HFFc6 (cell line): Measurements from ENCODE around the gene RASSF1. TPM values are rescaled to one million over a fixed set of nuclear protein-coding genes. Genes with fewer than 3 reads are reported as not detected.
"Not testable (repeated sequence)": the region's sequence is repeated elsewhere in the genome, so short reads cannot be mapped to it uniquely, and the experiment has no call there.

Source experiments
- DNase-seq: peaks from one replicate; pipeline ENCODE4 v3.0.0-alpha.2; 2018
- H3K27ac Mint-ChIP-seq: 2 replicates; pipeline ENCODE4 v1.8.0; 2020; ENCODE audit warnings: mild to moderate bottlenecking, mixed read lengths
- H3K27me3 Mint-ChIP-seq: 2 replicates; pipeline ENCODE4 v1.8.0; 2021; ENCODE audit warnings: mild to moderate bottlenecking, moderate library complexity, mixed read lengths; ENCODE audit not compliant: insufficient read depth
- H3K36me3 Mint-ChIP-seq: 2 replicates; pipeline ENCODE4 v1.8.0; 2021; ENCODE audit warnings: low read depth, mixed read lengths
- H3K4me1 Mint-ChIP-seq: 2 replicates; pipeline ENCODE4 v1.8.0; 2020; ENCODE audit warnings: low read depth, mixed read lengths
- H3K4me3 Mint-ChIP-seq: 2 replicates; pipeline ENCODE4 v1.8.0; 2020; ENCODE audit warnings: mild to moderate bottlenecking, moderate library complexity, mixed read lengths
- H3K9me3 Mint-ChIP-seq: 2 replicates; pipeline ENCODE4 v1.8.0; 2020; ENCODE audit warnings: mild to moderate bottlenecking, mixed read lengths
- total RNA-seq, 6 experiments: library from RNA; stranded (reverse); fragmentation: NEBNext Ultra II Directional; extraction: Animal tissue kit (Norgen Biotek cat#: 25700); gene quantifications; 2 replicates in 1 of 6; 3 replicates in 5 of 6; pipeline ENCODE4 v1.2.3, GENCODE V29; 2021
- TF ChIP-seq, protein P1 (sequence below): fragments of 200-600 bp; sonication (generic); IDR thresholded peaks from 2 replicates; pipeline ENCODE4 v1.5.0; 2021; ENCODE audit warnings: antibody characterized with exemption, mild to moderate bottlenecking

The RASSF1 gene
- total RNA-seq, 6 experiments from 2014 or later: 30.9 to 37.0 (median 34.1) TPM

DNA sequence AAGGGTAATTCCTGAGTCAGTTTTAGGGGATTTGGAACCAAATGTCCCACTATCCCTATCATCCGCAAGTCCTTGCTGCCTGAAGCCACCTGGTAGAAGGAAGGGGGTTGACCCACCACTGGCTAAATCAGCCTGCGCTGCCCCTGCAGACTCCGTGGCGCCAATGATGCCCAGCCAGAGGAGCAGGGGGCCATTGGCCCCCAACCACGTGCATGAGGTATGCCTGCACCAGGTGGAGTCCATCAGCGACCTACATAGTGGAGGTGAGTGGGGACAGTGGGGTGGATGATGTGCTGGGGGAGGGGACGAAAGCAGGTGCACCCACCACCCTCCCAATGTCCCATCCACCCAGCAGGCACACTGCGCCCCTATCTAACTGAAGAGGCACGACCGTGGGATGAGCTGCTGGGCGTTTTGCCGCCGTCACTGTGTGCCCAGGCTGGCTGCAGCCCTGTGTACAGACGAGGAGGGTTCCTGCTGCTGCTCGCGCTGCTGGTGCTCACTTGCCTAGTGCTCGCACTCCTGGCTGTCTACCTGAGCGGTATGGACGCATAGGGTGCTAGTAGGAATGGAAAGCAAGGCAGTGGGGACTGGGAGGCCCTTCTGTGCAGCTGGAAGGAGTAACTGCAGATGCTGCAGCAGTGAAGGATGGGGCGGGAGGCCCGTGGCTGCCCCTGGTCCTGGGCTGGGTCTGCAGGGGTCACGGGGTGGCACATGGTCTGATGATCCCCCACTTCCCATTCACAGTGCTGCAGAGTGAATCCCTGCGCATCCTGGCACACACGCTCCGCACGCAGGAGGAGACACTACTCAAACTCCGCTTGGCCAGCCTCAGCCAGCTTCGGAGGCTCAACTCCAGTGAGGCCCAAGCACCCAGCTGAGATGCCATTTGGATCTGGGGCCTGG, 54.1 kb downstream of the RASSF1 start:
- H3K27ac Mint-ChIP-seq: no peak overlapping the region
- H3K27me3 Mint-ChIP-seq: no peaks in the 10 kb centered on the region; the same call in 1 of the 2 replicates

GRCh38 chr3:50284121-50284520, 56.5 kb downstream of the RASSF1 start:
- H3K27me3 Mint-ChIP-seq, H3K27ac Mint-ChIP-seq, H3K36me3 Mint-ChIP-seq, DNase-seq, H3K4me3 Mint-ChIP-seq, H3K9me3 Mint-ChIP-seq, H3K4me1 Mint-ChIP-seq: not testable (repeated sequence)

More for the DNA sequence above, 54.1 kb downstream of the RASSF1 start:
- Mint-ChIP-seq H3K36me3 (peaks cover 10% of the 10 kb centered on the region), H3K9me3 (no peaks in the 10 kb centered on the region), H3K4me3 (no peak overlapping the region), H3K4me1 (peaks cover 7% of the 10 kb centered on the region)
- TF ChIP-seq, protein P1, sequence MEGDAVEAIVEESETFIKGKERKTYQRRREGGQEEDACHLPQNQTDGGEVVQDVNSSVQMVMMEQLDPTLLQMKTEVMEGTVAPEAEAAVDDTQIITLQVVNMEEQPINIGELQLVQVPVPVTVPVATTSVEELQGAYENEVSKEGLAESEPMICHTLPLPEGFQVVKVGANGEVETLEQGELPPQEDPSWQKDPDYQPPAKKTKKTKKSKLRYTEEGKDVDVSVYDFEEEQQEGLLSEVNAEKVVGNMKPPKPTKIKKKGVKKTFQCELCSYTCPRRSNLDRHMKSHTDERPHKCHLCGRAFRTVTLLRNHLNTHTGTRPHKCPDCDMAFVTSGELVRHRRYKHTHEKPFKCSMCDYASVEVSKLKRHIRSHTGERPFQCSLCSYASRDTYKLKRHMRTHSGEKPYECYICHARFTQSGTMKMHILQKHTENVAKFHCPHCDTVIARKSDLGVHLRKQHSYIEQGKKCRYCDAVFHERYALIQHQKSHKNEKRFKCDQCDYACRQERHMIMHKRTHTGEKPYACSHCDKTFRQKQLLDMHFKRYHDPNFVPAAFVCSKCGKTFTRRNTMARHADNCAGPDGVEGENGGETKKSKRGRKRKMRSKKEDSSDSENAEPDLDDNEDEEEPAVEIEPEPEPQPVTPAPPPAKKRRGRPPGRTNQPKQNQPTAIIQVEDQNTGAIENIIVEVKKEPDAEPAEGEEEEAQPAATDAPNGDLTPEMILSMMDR: no peak
- no peak for DNase-seq

Other genes starting within 250 kb of the RASSF1 start
- 10 to 100 TPM; 20.5 to 35.6 (median 22.8) TPM for gene SEMA3F, start 185.5 kb downstream of the RASSF1 start, total RNA-seq
- gene GNAT1, start 149.2 kb downstream of the RASSF1 start, total RNA-seq: not detected
- under 1 TPM in 2 of 6 experiments, not detected in 4; 0.16 to 0.24 TPM for gene SLC38A3, start 135.6 kb downstream of the RASSF1 start, total RNA-seq
- 100 to 1,000 TPM; 532 to 617 (median 582) TPM for gene GNAI2, start 104.6 kb downstream of the RASSF1 start, total RNA-seq
- gene SEMA3B, start 71.7 kb downstream of the RASSF1 start, total RNA-seq: 10 to 100 TPM; 14.5 to 26.6 (median 24.7) TPM
- gene LSMEM2, start 61.7 kb downstream of the RASSF1 start, total RNA-seq: under 1 TPM in 2 of 6 experiments, not detected in 4; 0.11 to 0.13 TPM
- 100 to 1,000 TPM in 1 of 6 experiments, 10 to 100 TPM in 5; 71.2 to 102 (median 74.6) TPM for gene IFRD2, start 48.4 kb downstream of the RASSF1 start, total RNA-seq
- 1 to 10 TPM; 4.7 to 8.3 (median 5.8) TPM for gene HYAL3, start 41.4 kb downstream of the RASSF1 start, total RNA-seq
- 10 to 100 TPM in 5 of 6 experiments, 1 to 10 TPM in 1; 8.5 to 13.4 (median 10.7) TPM for gene NAA80, start 41.4 kb downstream of the RASSF1 start, total RNA-seq
- gene HYAL1, start 37.3 kb downstream of the RASSF1 start, total RNA-seq: under 1 TPM in 5 of 6 experiments, not detected in 1; 0.19 to 0.38 (median 0.23) TPM
- 10 to 100 TPM; 39.4 to 54.9 (median 47.6) TPM for gene HYAL2, start 18.1 kb downstream of the RASSF1 start, total RNA-seq
- 10 to 100 TPM; 23.9 to 34.2 (median 26.8) TPM for gene TUSC2, start 12.6 kb downstream of the RASSF1 start, total RNA-seq
- gene ZMYND10, start 4.9 kb upstream of the RASSF1 start, total RNA-seq: 1 to 10 TPM in 2 of 6 experiments, under 1 TPM in 3, not detected in 1; 0.78 to 1.3 (median 0.83) TPM
- 10 to 100 TPM; 12.3 to 18.7 (median 17.4) TPM for gene NPRL2, start 9.9 kb upstream of the RASSF1 start, total RNA-seq
- 10 to 100 TPM; 20.5 to 25.2 (median 24.0) TPM for gene CYB561D2, start 10.0 kb upstream of the RASSF1 start, total RNA-seq
- 10 to 100 TPM; 51.7 to 65.7 (median 54.4) TPM for gene TMEM115, start 18.7 kb upstream of the RASSF1 start, total RNA-seq
- under 1 TPM in 1 of 6 experiments, not detected in 5; 0.09 TPM for gene CACNA2D2, start 162.8 kb upstream of the RASSF1 start, total RNA-seq
- gene C3orf18, start 226.9 kb upstream of the RASSF1 start, total RNA-seq: 10 to 100 TPM; 12.9 to 15.5 (median 14.2) TPM
- 10 to 100 TPM; 17.9 to 20.7 (median 19.2) TPM for gene HEMK1, start 228.7 kb upstream of the RASSF1 start, total RNA-seq